Caco-2 (cell line): ENCODE measurements around the gene CYB561. TPM values are rescaled to one million over a fixed set of nuclear protein-coding genes. Genes with fewer than 3 reads are reported as not detected.
A peak's percentile ranks its signal among the peaks of the same experiment; 100 is the strongest.

ENCODE experiments used
- BruUV-seq: library from RNA; stranded (reverse); fragments of 400-500 nt; replicated peaks from 2 replicates; lab custom pipeline; 2021; lab: Mats Ljungman, UMichigan
- CTCF ChIA-PET: fragments of 300-600 bp; sonication (Branson Sonifier 250); formaldehyde crosslinking; loops from one replicate; lab custom pipeline; 2022; ENCODE audit warnings: antibody characterized with exemption; lab: Charles Lee
- POLR2A ChIA-PET: fragments of 300-600 bp; sonication (Branson Sonifier 250); formaldehyde crosslinking; loops from one replicate; lab custom pipeline; 2022; ENCODE audit warnings: antibody characterized with exemption; lab: Charles Lee
- DNase-seq, 2 experiments: peaks; one replicate each; pipeline versions ENCODE4 v3.0.0 to v3.0.0-alpha.2; 2020 to 2022
- H3K27me3 ChIP-seq: replicated peaks from 2 replicates; pipeline ENCODE4 v1.6.0; 2011; ENCODE audit warnings: low read length; ENCODE audit not compliant: control insufficient read depth, insufficient read depth
- H3K36me3 ChIP-seq: 2 replicates; pipeline ENCODE4 v1.5.1; 2011; ENCODE audit warnings: low read length; ENCODE audit not compliant: control insufficient read depth, insufficient read depth
- H3K4me1 ChIP-seq: fragments of 250-450 bp; sonication (Bioruptor Pico); 2 replicates; pipeline ENCODE4 v1.5.1; 2020; ENCODE audit warnings: mild to moderate bottlenecking
- H3K4me3 ChIP-seq: 2 replicates; pipeline ENCODE4 v1.5.1; 2011; ENCODE audit warnings: low read depth, mild to moderate bottlenecking, control low read depth, low read length
- H3K9me3 ChIP-seq: fragments of 250-450 bp; sonication (Bioruptor Pico); 2 replicates; pipeline ENCODE4 v1.5.1; 2020; ENCODE audit warnings: mild to moderate bottlenecking, moderate library complexity
- H3K27ac Mint-ChIP-seq: one replicate; pipeline ENCODE4 v1.8.0; 2022; ENCODE audit warnings: mixed read lengths; ENCODE audit not compliant: unreplicated experiment
- H3K27me3 Mint-ChIP-seq: one replicate; pipeline ENCODE4 v1.8.0; 2022; ENCODE audit warnings: mixed read lengths; ENCODE audit not compliant: insufficient read depth, unreplicated experiment
- H3K36me3 Mint-ChIP-seq: one replicate; pipeline ENCODE4 v1.8.0; 2022; ENCODE audit warnings: mild to moderate bottlenecking, mixed read lengths; ENCODE audit not compliant: insufficient read depth, unreplicated experiment
- H3K4me1 Mint-ChIP-seq: one replicate; pipeline ENCODE4 v1.8.0; 2022; ENCODE audit warnings: low read depth, mixed read lengths; ENCODE audit not compliant: unreplicated experiment
- H3K4me3 Mint-ChIP-seq: one replicate; pipeline ENCODE4 v1.8.0; 2022; ENCODE audit warnings: mild to moderate bottlenecking, moderate library complexity, mixed read lengths; ENCODE audit not compliant: unreplicated experiment
- H3K9me3 Mint-ChIP-seq: one replicate; pipeline ENCODE4 v1.8.0; 2022; ENCODE audit warnings: mixed read lengths; ENCODE audit not compliant: unreplicated experiment
- intact Hi-C: fragments of 100-400 bp; cut with micrococcal nuclease; formaldehyde crosslinking; loops from one replicate; pipeline ENCODE4 v1.10.0; 2022; ENCODE audit not compliant: unreplicated experiment
- total RNA-seq: library from RNA; stranded (reverse); gene quantifications from 2 replicates; pipeline ENCODE4 v1.2.3, GENCODE V29; 2022
- TF ChIP-seq, protein P1 (sequence below), 2 experiments: fragments of 200-600 bp in 1 of 2; IDR thresholded peaks; 1 replicate in 1 of 2; 2 replicates in 1 of 2; pipeline versions ENCODE4 v1.5.1 to v1.8.0; 2011 to 2022; ENCODE audit warnings: antibody characterized with exemption in 1 of 2, control low read depth in 1 of 2, inconsistent platforms in 1 of 2, low read depth in 1 of 2, low read length in 1 of 2, mild to moderate bottlenecking in 1 of 2, moderate library complexity in 1 of 2; ENCODE audit not compliant: insufficient read depth in 1 of 2, severe bottlenecking in 1 of 2, unreplicated experiment in 1 of 2

The CYB561 gene
- total RNA-seq, 1 experiment from 2014 or later: 46.3 TPM

DNA sequence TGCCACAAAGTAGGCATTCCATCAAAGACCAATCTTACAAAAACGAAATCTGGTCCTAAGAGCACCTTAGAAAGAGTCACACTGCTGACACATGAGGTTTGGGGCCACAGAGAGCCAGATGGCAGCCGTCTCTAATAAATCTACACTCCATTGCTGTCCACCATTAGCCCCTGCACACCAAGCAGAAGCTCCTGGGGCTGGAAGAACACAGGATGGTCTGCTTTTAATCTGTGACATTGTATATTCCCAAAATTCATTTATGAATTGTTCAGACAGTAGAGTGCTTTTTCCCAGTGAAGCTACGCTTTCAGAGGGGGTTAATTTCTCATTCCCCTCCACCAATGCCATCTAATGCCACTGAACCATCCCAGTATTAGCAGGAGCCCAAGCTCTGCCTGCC is 1.6 kb downstream of the CYB561 start:
- H3K9me3 ChIP-seq: no peaks in the 10 kb centered on the region
- intact Hi-C loops: no loop called here
- POLR2A ChIA-PET: no interaction called here
- CTCF ChIA-PET: interaction anchor here (0.7 to 3.0 kb wide), 5 partner anchors 8 to 36 kb away, joined by 4 to 17 read pairs (median 6); partner anchors contain the start of gene ACE
- H3K4me3 Mint-ChIP-seq: peak overlapping the region; percentile 72
- no peaks in the 10 kb centered on the region for H3K27me3 ChIP-seq
- no peak for DNase-seq
- H3K9me3 Mint-ChIP-seq: no peaks in the 10 kb centered on the region
- TSS peak; percentile 58 for BruUV-seq
- no peaks in the 10 kb centered on the region for H3K27me3 Mint-ChIP-seq
- peaks cover 14% of the 10 kb centered on the region for H3K4me1 ChIP-seq
- H3K27ac Mint-ChIP-seq: peak overlapping the region; percentile 61
- TF ChIP-seq, protein P1, sequence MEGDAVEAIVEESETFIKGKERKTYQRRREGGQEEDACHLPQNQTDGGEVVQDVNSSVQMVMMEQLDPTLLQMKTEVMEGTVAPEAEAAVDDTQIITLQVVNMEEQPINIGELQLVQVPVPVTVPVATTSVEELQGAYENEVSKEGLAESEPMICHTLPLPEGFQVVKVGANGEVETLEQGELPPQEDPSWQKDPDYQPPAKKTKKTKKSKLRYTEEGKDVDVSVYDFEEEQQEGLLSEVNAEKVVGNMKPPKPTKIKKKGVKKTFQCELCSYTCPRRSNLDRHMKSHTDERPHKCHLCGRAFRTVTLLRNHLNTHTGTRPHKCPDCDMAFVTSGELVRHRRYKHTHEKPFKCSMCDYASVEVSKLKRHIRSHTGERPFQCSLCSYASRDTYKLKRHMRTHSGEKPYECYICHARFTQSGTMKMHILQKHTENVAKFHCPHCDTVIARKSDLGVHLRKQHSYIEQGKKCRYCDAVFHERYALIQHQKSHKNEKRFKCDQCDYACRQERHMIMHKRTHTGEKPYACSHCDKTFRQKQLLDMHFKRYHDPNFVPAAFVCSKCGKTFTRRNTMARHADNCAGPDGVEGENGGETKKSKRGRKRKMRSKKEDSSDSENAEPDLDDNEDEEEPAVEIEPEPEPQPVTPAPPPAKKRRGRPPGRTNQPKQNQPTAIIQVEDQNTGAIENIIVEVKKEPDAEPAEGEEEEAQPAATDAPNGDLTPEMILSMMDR (IDR thresholded peaks at IDR 0.05; ENCODE audit: insufficient read depth in 1 of 2, low read depth in 1 of 2, low read length in 1 of 2, severe bottlenecking in 1 of 2, unreplicated experiment in 1 of 2): no peak
- no peak overlapping the region for H3K4me3 ChIP-seq
- peaks cover 7% of the 10 kb centered on the region for H3K4me1 Mint-ChIP-seq
- peaks cover 19% of the 10 kb centered on the region for H3K36me3 Mint-ChIP-seq
- no peaks in the 10 kb centered on the region for H3K36me3 ChIP-seq

- TF ChIP-seq, protein P1 (IDR thresholded peaks at IDR 0.05; ENCODE audit: insufficient read depth in 1 of 2, low read depth in 1 of 2, low read length in 1 of 2, severe bottlenecking in 1 of 2, unreplicated experiment in 1 of 2): no peak
- Mint-ChIP-seq H3K36me3 (peaks cover 13% of the 10 kb centered on the region), H3K9me3 (no peaks in the 10 kb centered on the region), H3K4me3 (no peak overlapping the region), H3K27me3 (no peaks in the 10 kb centered on the region), H3K27ac (no peak overlapping the region), H3K4me1 (peaks cover 7% of the 10 kb centered on the region)
- peaks cover 14% of the 10 kb centered on the region for H3K4me1 ChIP-seq
- intact Hi-C loops: no loop called here
- no peaks in the 10 kb centered on the region for H3K36me3 ChIP-seq
- H3K27me3 ChIP-seq: no peaks in the 10 kb centered on the region
- no peak overlapping the region for H3K4me3 ChIP-seq
- no peaks in the 10 kb centered on the region for H3K9me3 ChIP-seq
- POLR2A ChIA-PET: no interaction called here
- no peak for DNase-seq
- CTCF ChIA-PET: interaction anchor here (0.9 to 2.2 kb wide), 6 partner anchors 11 to 169 kb away, joined by 4 to 14 read pairs (median 6); no protein-coding TSS in a partner anchor
- BruUV-seq: no TSS peak
These were observed 3.1 kb downstream of the CYB561 start for GRCh38 chr17:63443053-63443452.

DNA sequence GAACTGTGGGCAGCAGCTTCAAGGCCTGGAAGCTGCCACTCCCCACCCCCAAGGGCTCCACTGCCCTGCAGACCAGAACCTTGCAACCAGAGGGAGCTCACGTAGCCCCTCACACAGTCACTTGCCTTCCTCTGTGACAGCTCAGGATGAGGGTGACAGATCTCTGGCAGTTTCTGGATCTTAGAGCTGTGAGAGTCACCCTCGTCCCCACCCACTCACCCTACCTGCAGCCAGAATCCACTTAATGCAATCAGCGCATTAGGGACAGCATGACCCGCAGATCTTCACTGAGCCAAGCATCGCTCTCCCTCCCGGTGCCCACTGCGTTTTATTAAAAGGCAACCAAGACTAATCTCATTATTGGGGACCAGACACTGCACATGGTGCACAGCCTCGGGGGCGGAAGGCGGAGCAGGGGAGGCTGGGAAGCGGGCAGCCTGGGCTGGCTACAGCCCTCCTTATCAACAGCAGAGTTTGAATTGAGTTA is 3.5 kb downstream of the CYB561 start:
- no peak overlapping the region for H3K4me3 ChIP-seq
- peaks cover 13% of the 10 kb centered on the region for H3K36me3 Mint-ChIP-seq
- H3K36me3 ChIP-seq: no peaks in the 10 kb centered on the region
- no peak overlapping the region for H3K27ac Mint-ChIP-seq
- no peaks in the 10 kb centered on the region for H3K27me3 ChIP-seq
- ChIA-PET CTCF (interaction anchor here (0.6 to 2.2 kb wide), 7 partner anchors 11 to 519 kb away, joined by 3 to 14 read pairs (median 5); no protein-coding TSS in a partner anchor), POLR2A (no interaction called here)
- H3K27me3 Mint-ChIP-seq: no peaks in the 10 kb centered on the region
- no TSS peak for BruUV-seq
- peaks cover 7% of the 10 kb centered on the region for H3K4me1 Mint-ChIP-seq
- H3K9me3 ChIP-seq: no peaks in the 10 kb centered on the region
- TF ChIP-seq, protein P1 (IDR thresholded peaks at IDR 0.05; ENCODE audit: insufficient read depth in 1 of 2, low read depth in 1 of 2, low read length in 1 of 2, severe bottlenecking in 1 of 2, unreplicated experiment in 1 of 2): peak in 1 of 2 experiments; percentile 35
- peaks cover 9% of the 10 kb centered on the region for H3K4me1 ChIP-seq
- intact Hi-C loops: no loop called here
- peak in 1 of 2 experiments; percentile 31 for DNase-seq
- H3K4me3 Mint-ChIP-seq: no peak overlapping the region
- H3K9me3 Mint-ChIP-seq: no peaks in the 10 kb centered on the region
